Upper lobe of left lung (tissue), 4 donors: ENCODE data around the gene TUBB1.

Experiments
- POLR2A ChIP-seq, 4 donors: fragments of 450-650 bp; IDR thresholded peaks; one replicate each; pipeline ENCODE4 v1.5.1; 2016 to 2017; ENCODE audit warnings: antibody characterized with exemption in 4 of 4, mild to moderate bottlenecking in 2 of 4
- TF ChIP-seq, protein P1 (sequence below), 6 experiments: fragments of 450-650 bp in 4 of 6; fragments of 200-600 bp in 2 of 6; sonication (generic) in 2 of 6; IDR thresholded peaks; one replicate each; pipeline ENCODE4 v1.5.1; 2016 to 2019; ENCODE audit warnings: antibody characterized with exemption in 6 of 6

DNA sequence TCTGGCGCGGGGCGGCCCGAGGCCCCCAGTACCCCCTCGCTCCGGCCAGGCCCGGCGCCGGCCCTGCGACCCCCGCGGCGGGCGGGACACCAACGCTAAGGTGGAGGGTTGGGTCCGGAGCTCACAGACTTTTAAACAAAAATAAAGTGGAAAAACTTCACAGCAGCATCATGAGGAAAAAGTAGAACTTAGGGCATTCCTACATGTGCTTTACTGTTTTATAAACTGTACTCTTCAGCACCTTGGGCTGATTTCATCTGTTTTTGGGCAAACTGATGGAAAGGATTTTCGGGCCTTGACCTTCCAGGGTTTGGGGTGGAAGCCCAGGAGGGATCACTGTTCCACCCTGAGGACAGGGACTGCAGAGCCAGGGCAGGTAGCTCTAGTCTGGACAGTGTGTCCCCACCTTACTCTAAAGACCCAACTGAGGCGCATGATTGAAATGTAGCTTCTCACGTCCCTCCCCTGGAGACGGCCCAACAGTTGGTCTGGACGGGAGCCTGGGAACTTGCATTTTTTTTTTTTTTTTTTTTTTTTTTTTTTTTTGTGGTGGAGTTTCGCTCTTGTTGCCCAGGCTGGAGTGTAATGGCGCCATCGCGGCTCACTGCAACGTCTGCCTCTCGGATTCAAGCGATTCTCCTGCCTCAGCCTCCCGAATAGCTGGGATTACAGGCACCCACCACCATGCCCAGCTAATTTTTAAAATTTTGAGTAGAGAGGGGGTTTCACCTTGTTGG lies 37.4 kb upstream of the TUBB1 start:
- TF ChIP-seq, protein P1, sequence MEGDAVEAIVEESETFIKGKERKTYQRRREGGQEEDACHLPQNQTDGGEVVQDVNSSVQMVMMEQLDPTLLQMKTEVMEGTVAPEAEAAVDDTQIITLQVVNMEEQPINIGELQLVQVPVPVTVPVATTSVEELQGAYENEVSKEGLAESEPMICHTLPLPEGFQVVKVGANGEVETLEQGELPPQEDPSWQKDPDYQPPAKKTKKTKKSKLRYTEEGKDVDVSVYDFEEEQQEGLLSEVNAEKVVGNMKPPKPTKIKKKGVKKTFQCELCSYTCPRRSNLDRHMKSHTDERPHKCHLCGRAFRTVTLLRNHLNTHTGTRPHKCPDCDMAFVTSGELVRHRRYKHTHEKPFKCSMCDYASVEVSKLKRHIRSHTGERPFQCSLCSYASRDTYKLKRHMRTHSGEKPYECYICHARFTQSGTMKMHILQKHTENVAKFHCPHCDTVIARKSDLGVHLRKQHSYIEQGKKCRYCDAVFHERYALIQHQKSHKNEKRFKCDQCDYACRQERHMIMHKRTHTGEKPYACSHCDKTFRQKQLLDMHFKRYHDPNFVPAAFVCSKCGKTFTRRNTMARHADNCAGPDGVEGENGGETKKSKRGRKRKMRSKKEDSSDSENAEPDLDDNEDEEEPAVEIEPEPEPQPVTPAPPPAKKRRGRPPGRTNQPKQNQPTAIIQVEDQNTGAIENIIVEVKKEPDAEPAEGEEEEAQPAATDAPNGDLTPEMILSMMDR (IDR thresholded peaks at IDR 0.05): no peak
- TF ChIP-seq POLR2A (IDR thresholded peaks at IDR 0.05): no peak
